Colonic mucosa (tissue), 4 donors: ENCODE data around the gene DBNDD1. TPM values are rescaled to one million over a fixed set of nuclear protein-coding genes. Genes with fewer than 3 reads are reported as not detected.
A peak's percentile ranks its signal among the peaks of the same experiment; 100 is the strongest.

ENCODE experiments used
- DNase-seq: peaks from one replicate; pipeline ENCODE4 v3.0.0-alpha.2; 2020
- H3K27ac ChIP-seq: fragments of 200-600 bp; one replicate; pipeline ENCODE4 v1.8.0; 2021
- H3K27me3 ChIP-seq: fragments of 200-600 bp; one replicate; pipeline ENCODE4 v1.8.0; 2021
- H3K36me3 ChIP-seq: fragments of 200-600 bp; one replicate; pipeline ENCODE4 v1.8.0; 2021
- H3K4me1 ChIP-seq: fragments of 200-600 bp; one replicate; pipeline ENCODE4 v1.8.0; 2021; ENCODE audit warnings: mild to moderate bottlenecking
- H3K4me3 ChIP-seq: fragments of 200-600 bp; one replicate; pipeline ENCODE4 v1.8.0; 2021
- H3K9ac ChIP-seq, 2 donors: one replicate each; pipeline ENCODE4 v1.7.0; 2013; ENCODE audit warnings: control low read depth in 2 of 2, low read depth in 2 of 2, low read length in 2 of 2
- H3K9me3 ChIP-seq: fragments of 200-600 bp; one replicate; pipeline ENCODE4 v1.8.0; 2021
- intact Hi-C: fragments of 100-400 bp; cut with DNase I; formaldehyde crosslinking; loops from one replicate; pipeline ENCODE4 v1.14.1; 2022
- total RNA-seq, 2 donors: library from RNA; stranded (reverse); fragmentation: NEBNext Ultra II Directional in 1 of 2; extraction: Animal tissue kit (Norgen Biotek cat#: 25700) in 1 of 2; gene quantifications; one replicate each; pipeline ENCODE4 v1.2.1, GENCODE V29; 2021
- TF ChIP-seq, protein P1 (sequence below): fragments of 200-600 bp; IDR thresholded peaks from one replicate; pipeline ENCODE4 v1.8.0; 2022; ENCODE audit warnings: antibody characterized with exemption, mild to moderate bottlenecking
- donor health status: healthy.
- donor health status: DM: no; HTN: no; CAD: no.
- donor health status: DM: no; HTN: no; CAD: no.

The DBNDD1 gene
- total RNA-seq, 2 donors from 2014 or later, result 2.2 to 5.5 TPM

- no peak overlapping the region for H3K9ac ChIP-seq
- no peak for DNase-seq
- TF ChIP-seq, protein P1, sequence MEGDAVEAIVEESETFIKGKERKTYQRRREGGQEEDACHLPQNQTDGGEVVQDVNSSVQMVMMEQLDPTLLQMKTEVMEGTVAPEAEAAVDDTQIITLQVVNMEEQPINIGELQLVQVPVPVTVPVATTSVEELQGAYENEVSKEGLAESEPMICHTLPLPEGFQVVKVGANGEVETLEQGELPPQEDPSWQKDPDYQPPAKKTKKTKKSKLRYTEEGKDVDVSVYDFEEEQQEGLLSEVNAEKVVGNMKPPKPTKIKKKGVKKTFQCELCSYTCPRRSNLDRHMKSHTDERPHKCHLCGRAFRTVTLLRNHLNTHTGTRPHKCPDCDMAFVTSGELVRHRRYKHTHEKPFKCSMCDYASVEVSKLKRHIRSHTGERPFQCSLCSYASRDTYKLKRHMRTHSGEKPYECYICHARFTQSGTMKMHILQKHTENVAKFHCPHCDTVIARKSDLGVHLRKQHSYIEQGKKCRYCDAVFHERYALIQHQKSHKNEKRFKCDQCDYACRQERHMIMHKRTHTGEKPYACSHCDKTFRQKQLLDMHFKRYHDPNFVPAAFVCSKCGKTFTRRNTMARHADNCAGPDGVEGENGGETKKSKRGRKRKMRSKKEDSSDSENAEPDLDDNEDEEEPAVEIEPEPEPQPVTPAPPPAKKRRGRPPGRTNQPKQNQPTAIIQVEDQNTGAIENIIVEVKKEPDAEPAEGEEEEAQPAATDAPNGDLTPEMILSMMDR, result no peak
- H3K4me3 ChIP-seq, result no peak overlapping the region
- H3K9me3 ChIP-seq, result no peaks in the 10 kb centered on the region
- no peaks in the 10 kb centered on the region for H3K36me3 ChIP-seq
- intact Hi-C loops, result no loop called here
- no peaks in the 10 kb centered on the region for H3K4me1 ChIP-seq
- H3K27ac ChIP-seq, result no peak overlapping the region
- H3K27me3 ChIP-seq, result no peaks in the 10 kb centered on the region
These were observed 34.7 kb upstream of the DBNDD1 start for GRCh38 chr16:90053902-90054500.

DNA sequence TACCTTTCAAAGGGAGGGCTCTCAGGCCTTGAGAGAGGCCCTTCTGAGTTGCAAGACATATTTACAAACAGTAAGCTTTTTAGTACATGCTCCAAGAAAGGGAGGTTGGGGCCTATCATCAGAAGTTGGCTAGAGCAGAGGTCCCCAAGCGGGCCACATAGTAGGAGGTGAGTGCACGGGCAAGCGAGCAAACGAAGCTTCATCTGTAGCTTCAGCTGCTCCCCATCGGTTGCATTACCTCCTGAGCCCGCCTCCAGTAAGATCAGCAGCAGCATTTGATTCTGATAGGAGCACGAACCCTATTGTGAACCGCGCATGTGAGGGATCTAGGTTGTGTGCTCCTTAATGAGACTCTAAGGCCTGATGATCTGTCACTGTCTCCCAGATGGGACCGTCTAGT is 31.7 kb upstream of the DBNDD1 start:
- Histone ChIP-seq H3K27me3 (no peaks in the 10 kb centered on the region), H3K9ac (no peak overlapping the region), H3K4me3 (no peak overlapping the region), H3K36me3 (no peaks in the 10 kb centered on the region), H3K27ac (no peak overlapping the region), H3K4me1 (peaks cover 10% of the 10 kb centered on the region), H3K9me3 (no peaks in the 10 kb centered on the region)
- intact Hi-C loops, result no loop called here
- TF ChIP-seq, protein P1, result no peak
- no peak for DNase-seq

DNA sequence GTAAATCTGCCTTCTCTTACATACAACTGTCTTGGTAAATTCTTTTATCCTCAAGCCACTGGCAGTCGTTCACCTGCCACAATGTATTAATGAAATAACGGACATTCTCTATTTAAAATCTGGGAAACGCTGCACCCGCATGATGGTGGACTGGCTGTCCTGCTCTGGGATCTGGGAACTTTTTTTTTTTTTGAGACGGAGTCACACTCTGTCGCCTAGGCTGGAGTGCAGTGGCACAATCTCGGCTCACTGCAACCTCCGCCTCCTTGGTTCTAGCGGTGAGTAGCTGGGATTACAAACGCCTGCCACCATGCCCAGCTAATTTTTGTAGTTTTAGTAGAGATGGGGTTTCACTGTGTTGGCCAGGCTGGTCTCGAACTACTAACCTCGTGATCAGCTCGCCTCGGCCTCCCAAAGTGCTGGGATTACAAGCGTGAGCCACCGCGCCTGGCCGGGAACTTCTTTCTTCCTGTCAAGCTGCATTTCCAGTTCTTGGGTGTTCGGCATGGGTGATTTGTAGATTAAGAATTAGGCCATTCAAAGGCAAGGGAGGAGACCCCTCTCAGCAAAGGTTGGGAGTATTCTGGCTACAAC is 29.6 kb upstream of the DBNDD1 start:
- DNase-seq, result no peak
- Histone ChIP-seq H3K27ac (no peak overlapping the region), H3K4me1 (peaks cover 10% of the 10 kb centered on the region), H3K4me3 (no peak overlapping the region), H3K9me3 (no peaks in the 10 kb centered on the region), H3K27me3 (no peaks in the 10 kb centered on the region), H3K36me3 (no peaks in the 10 kb centered on the region), H3K9ac (no peak overlapping the region)
- TF ChIP-seq, protein P1, result no peak
- intact Hi-C loops, result no loop called here

- H3K4me3 ChIP-seq, result no peak overlapping the region
- DNase-seq, result no peak
- H3K36me3 ChIP-seq, result peaks cover 1% of the 10 kb centered on the region
- H3K9me3 ChIP-seq, result no peaks in the 10 kb centered on the region
- H3K27me3 ChIP-seq, result no peaks in the 10 kb centered on the region
- no peak overlapping the region for H3K27ac ChIP-seq
- H3K9ac ChIP-seq, result no peak overlapping the region
- intact Hi-C loops, result no loop called here
- peaks cover 10% of the 10 kb centered on the region for H3K4me1 ChIP-seq
- TF ChIP-seq, protein P1, result no peak
These were observed 29.1 kb upstream of the DBNDD1 start for GRCh38 chr16:90048347-90048722.

DNA sequence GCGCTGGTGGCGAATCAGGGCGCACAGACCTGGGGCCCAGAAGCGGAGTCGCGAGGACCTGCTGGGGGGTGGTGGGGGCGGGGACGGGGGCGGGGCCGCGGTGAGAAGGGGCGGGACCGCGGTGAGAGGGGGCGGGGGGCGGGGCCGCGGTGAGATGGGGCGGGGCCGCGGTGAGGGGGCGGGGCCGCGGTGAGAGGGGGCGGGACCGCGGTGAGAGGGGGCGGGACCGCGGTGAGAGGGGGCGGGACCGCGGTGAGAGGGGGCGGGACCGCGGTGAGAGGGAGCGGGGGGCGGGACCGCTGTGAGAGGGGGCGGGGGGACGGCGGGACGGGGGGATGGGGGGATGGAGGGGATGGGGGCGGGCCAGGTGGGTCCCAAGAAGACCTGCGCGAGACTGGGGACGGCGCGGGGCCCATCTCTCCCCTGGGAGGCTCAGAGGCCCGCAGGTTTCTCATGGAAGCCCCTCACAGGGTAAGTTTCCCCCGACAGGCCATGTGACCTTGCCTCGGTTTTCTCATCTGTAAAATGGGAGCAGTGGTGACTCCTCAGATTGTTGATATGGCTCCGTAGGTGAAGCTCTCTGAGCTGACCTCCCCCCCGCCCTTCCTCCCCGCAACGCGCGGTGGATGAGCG is 28.6 kb upstream of the DBNDD1 start:
- peak overlapping the region; percentile 36 for H3K4me3 ChIP-seq
- no peaks in the 10 kb centered on the region for H3K9me3 ChIP-seq
- H3K27me3 ChIP-seq, result no peaks in the 10 kb centered on the region
- peaks cover 6% of the 10 kb centered on the region for H3K36me3 ChIP-seq
- intact Hi-C loops, result no loop called here
- peaks cover 10% of the 10 kb centered on the region for H3K4me1 ChIP-seq
- no peak overlapping the region for H3K27ac ChIP-seq
- TF ChIP-seq, protein P1, result no peak
- DNase-seq, result no peak
- peak overlapping the region in 1 of 2 donors; percentile 55 for H3K9ac ChIP-seq
